ENCODE results near the gene GUCD1. TPM values are rescaled to one million over a fixed set of nuclear protein-coding genes. Genes with fewer than 3 reads are reported as not detected.
"Not testable (repeated sequence)": the region's sequence is repeated elsewhere in the genome, so short reads cannot be mapped to it uniquely, and the experiment has no call there.

Gene GUCD1
- total RNA-seq, 2 experiments from 2014 or later = 123 to 137 TPM

- Mint-ChIP-seq H3K4me3 (no peak overlapping the region), H3K27ac (no peak overlapping the region), H3K36me3 (ENCODE audit: low read depth) (peaks cover 43% of the 10 kb centered on the region), H3K27me3 (no peaks in the 10 kb centered on the region), H3K9me3 (no peaks in the 10 kb centered on the region), H3K4me1 (peaks cover 21% of the 10 kb centered on the region)
- DNase-seq = no peak
- CTCF ChIA-PET = interaction anchor here (1.2 to 1.3 kb wide), 2 partner anchors 8 to 28 kb away, joined by 3 read pairs; no protein-coding TSS in a partner anchor
- POLR2A ChIA-PET = interaction anchor here (0.6 kb wide), 2 partner anchors 167 to 401 kb away, joined by 3 read pairs; no protein-coding TSS in a partner anchor
Observed at GRCh38 chr22:24567668-24568067, 12.7 kb upstream of the GUCD1 start.

- POLR2A ChIA-PET = no interaction called here
- H3K27me3 Mint-ChIP-seq = no peaks in the 10 kb centered on the region
- H3K4me3 Mint-ChIP-seq = no peak overlapping the region
- H3K9me3 Mint-ChIP-seq = no peaks in the 10 kb centered on the region
- H3K36me3 Mint-ChIP-seq (ENCODE audit: low read depth) = peaks cover 41% of the 10 kb centered on the region
- DNase-seq = no peak
- CTCF ChIA-PET = interaction anchor here (1.2 to 1.4 kb wide), 2 partner anchors 10 to 29 kb away, joined by 3 to 4 read pairs; no protein-coding TSS in a partner anchor
- H3K27ac Mint-ChIP-seq = peak overlapping the region; percentile 22
- H3K4me1 Mint-ChIP-seq = peaks cover 24% of the 10 kb centered on the region
Observed at GRCh38 chr22:24566899-24567511, 12.1 kb upstream of the GUCD1 start.

DNA sequence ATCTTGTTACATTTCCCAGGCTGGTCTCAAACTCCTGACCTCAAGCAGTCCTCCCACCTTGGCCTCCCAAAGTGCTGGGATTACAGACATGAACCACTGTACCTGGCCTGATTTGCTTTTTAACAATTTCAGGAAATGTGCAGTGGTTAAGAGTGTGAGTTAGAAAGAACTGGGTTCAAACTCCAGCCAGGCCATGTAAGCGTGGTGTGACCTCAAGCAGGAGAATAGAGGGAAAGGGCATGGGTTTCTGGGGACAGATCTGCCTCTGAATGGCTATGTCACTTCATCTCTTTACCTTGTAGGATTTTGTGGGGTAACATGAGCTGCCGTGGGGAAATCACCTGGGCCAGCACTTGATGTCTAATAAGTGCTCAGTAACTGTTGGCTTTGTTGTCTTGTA lies 10.1 kb upstream of the GUCD1 start:
- ChIA-PET CTCF (interaction anchor here (0.6 to 1.2 kb wide), 2 partner anchors 9 to 26 kb away, joined by 3 read pairs; partner anchors contain the start of gene SNRPD3), POLR2A (interaction anchor here (1.4 kb wide), 1 partner anchor 9 kb away, joined by 5 read pairs; the partner anchor contains the start of gene SNRPD3)
- no peak for DNase-seq
- no peaks in the 10 kb centered on the region for H3K27me3 Mint-ChIP-seq
- no peak overlapping the region for H3K4me3 Mint-ChIP-seq
- no peak overlapping the region for H3K27ac Mint-ChIP-seq
- H3K36me3 Mint-ChIP-seq (ENCODE audit: low read depth) = peaks cover 40% of the 10 kb centered on the region
- H3K4me1 Mint-ChIP-seq = peaks cover 30% of the 10 kb centered on the region
- H3K9me3 Mint-ChIP-seq = no peaks in the 10 kb centered on the region

- Mint-ChIP-seq H3K4me3 (no peak overlapping the region), H3K9me3 (no peaks in the 10 kb centered on the region), H3K4me1 (peaks cover 33% of the 10 kb centered on the region), H3K36me3 (ENCODE audit: low read depth) (peaks cover 34% of the 10 kb centered on the region), H3K27ac (peak overlapping the region; percentile 60), H3K27me3 (no peaks in the 10 kb centered on the region)
- no peak for DNase-seq
- ChIA-PET POLR2A (interaction anchor here (1.4 kb wide), 1 partner anchor 9 kb away, joined by 5 read pairs; the partner anchor contains the start of gene SNRPD3), CTCF (interaction anchor here (1.2 kb wide), 1 partner anchor 8 kb away, joined by 3 read pairs; the partner anchor contains the start of gene SNRPD3)
Observed at GRCh38 chr22:24564376-24565058, 9.6 kb upstream of the GUCD1 start.

GRCh38 chr22:24563246-24563645 lies 8.3 kb upstream of the GUCD1 start:
- CTCF ChIA-PET = no interaction called here

DNA sequence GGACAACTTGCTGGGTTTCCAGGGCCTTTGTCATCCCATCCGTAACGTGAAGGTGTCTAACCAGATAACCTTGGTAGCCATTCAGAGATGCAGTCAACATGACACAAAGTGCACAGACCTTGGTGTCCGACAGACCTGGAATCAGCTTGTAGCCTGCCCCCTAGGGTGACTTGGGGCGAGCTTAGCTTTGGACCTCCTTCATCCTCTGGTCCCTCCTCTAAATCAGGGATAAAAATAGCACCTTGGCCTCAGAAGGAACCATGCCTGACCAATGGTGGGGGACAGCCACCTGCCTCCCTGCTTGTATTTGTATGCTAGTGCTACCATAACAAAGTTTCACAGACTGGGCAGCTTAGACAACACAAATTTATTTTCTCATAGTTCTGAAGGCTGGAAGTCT lies 4.5 kb upstream of the GUCD1 start:
- ChIA-PET CTCF (interaction anchor here (1.1 to 1.5 kb wide), 3 partner anchors 8 to 26 kb away, joined by 3 to 4 read pairs (median 3); no protein-coding TSS in a partner anchor), POLR2A (no interaction called here)
- peaks cover 55% of the 10 kb centered on the region for H3K4me1 Mint-ChIP-seq
- H3K27me3 Mint-ChIP-seq = no peaks in the 10 kb centered on the region
- H3K27ac Mint-ChIP-seq = no peak overlapping the region
- DNase-seq = no peak
- H3K9me3 Mint-ChIP-seq = no peaks in the 10 kb centered on the region
- H3K4me3 Mint-ChIP-seq = no peak overlapping the region
- H3K36me3 Mint-ChIP-seq (ENCODE audit: low read depth) = peaks cover 36% of the 10 kb centered on the region

More at GRCh38 chr22:24563246-24563645, 8.3 kb upstream of the GUCD1 start:
- Mint-ChIP-seq H3K9me3 (no peaks in the 10 kb centered on the region), H3K4me3 (no peak overlapping the region), H3K27me3 (no peaks in the 10 kb centered on the region), H3K36me3 (ENCODE audit: low read depth) (peaks cover 35% of the 10 kb centered on the region), H3K27ac (no peak overlapping the region), H3K4me1 (peaks cover 46% of the 10 kb centered on the region)
- DNase-seq = no peak
- POLR2A ChIA-PET = no interaction called here

DNA sequence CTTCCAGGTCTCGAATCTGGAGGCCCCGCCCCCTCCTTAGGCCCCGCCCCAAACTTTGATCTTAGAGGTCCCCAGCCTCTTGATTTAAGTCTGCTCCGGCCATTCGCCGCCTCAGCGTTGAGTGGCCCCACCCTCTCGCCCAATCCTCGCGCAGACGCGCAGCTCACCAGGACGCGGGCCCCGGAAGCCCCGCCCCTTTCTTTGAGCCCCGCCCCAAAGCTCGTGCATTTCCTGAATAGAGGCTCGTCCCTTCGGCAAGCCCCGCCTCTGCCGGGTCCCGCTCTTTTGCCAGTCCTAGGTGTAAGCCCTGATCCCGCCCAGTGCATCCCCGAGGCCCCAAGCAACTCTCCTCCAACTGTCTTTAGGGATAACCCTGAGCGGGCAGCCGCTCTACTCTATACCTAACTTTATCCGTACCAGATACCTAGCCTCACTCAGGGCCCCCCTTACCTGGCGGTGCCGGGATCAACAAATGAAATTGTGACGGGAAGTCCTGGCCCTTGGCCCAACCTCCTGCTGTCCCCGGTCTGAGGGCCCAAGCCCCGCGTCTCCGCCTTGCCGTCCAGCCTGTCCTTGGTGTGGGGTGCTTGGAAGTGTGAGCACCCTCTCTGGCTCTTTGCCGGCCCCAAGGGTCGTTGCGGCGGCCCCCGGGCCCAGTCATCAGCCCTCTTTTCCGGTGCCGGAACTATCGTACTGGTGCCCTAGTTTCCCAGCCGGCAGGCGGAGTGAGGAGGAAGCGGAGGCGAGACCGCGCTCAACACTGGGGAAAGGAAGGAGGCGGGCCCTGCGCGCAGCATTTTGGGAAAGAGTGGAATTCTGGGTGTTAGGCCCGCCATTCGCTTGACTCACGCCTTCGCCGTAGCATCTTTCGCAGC lies 464 bp upstream of the GUCD1 start, which contains the start of gene SNRPD3:
TSS of gene SNRPD3 (plus strand) at position 835 of the 875 bp plus-strand sequence. CDS start 1,676 bp downstream, outside the sequence.
- no peaks in the 10 kb centered on the region for H3K9me3 Mint-ChIP-seq
- DNase-seq = peak; percentile 100

GRCh38 chr22:24553597-24554312 lies 1.2 kb downstream of the GUCD1 start:
- Mint-ChIP-seq H3K4me1 (peaks cover 58% of the 10 kb centered on the region), H3K27me3 (no peaks in the 10 kb centered on the region), H3K27ac (peak overlapping the region; percentile 90), H3K4me3 (peak overlapping the region; percentile 89), H3K9me3 (no peaks in the 10 kb centered on the region), H3K36me3 (ENCODE audit: low read depth) (peaks cover 26% of the 10 kb centered on the region)
- DNase-seq = no peak
- ChIA-PET POLR2A (interaction anchor here (0.6 kb wide), 1 partner anchor 32 kb away, joined by 4 read pairs; no protein-coding TSS in a partner anchor), CTCF (interaction anchor here (1.2 to 1.5 kb wide), 3 partner anchors 9 to 21 kb away, joined by 3 to 5 read pairs (median 3); no protein-coding TSS in a partner anchor)

More for the DNA sequence above, 464 bp upstream of the GUCD1 start, which contains the start of gene SNRPD3:
- peak within 1 kb of the TSS; percentile 89 for H3K4me3 Mint-ChIP-seq
- peaks cover 25% of the 10 kb centered on the region for H3K36me3 Mint-ChIP-seq (ENCODE audit: low read depth)
- peak within 1 kb of the TSS; percentile 96 for H3K27ac Mint-ChIP-seq
- ChIA-PET CTCF (interaction anchor here (0.8 to 1.5 kb wide), 3 partner anchors 10 to 17 kb away, joined by 3 to 5 read pairs (median 5); no protein-coding TSS in a partner anchor), POLR2A (interaction anchor here (1.0 to 1.4 kb wide), 3 partner anchors 9 to 357 kb away, joined by 3 to 5 read pairs (median 4); no protein-coding TSS in a partner anchor)
- peaks cover 66% of the 10 kb centered on the region for H3K4me1 Mint-ChIP-seq
- H3K27me3 Mint-ChIP-seq = no peaks in the 10 kb centered on the region

DNA sequence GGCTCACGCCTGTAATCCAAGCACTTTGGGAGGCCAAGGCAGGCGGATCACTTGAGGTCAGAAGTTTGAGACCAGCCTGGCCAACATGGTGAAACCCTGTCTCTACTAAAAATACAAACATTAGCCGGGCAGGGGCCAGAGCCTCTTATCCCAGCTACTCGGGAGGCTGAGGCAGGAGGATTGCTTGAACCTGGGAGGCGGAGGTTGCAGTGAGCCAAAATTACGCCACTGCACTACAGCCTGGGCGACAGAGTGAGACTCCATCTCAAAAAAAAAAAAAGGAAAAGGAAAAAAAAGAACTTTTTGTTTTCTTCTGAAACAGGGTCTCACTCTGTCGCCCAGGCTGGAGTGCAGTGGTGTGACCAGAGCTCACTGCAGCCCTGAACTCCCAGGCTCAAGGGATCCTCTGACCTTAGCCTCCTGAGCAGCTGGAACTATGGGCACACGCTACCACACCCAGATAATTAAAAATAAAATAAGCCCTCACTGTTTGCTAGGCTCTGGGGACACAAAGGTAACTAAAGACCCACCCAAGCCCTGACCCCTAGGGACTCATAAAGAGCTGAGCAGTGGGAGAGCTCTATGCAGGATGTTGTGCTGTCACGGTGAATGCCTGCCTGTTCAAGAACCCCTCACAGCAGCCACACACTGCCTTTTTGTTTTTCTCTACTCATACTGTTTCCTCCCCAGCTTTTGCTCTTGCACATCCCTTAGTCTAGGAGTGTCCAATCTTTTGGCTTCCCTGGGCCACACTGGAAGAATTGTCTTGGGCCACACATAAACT lies 2.2 kb downstream of the GUCD1 start:
- H3K27ac Mint-ChIP-seq = peak overlapping the region; percentile 90
- CTCF ChIA-PET = interaction anchor here (0.6 to 1.3 kb wide), 2 partner anchors 11 to 186 kb away, joined by 3 read pairs; no protein-coding TSS in a partner anchor
- POLR2A ChIA-PET = interaction anchor here (0.6 kb wide), 1 partner anchor 48 kb away, joined by 4 read pairs; no protein-coding TSS in a partner anchor

GRCh38 chr22:24550902-24551435 lies 4.0 kb downstream of the GUCD1 start:
- H3K4me1 Mint-ChIP-seq = peaks cover 35% of the 10 kb centered on the region
- no peak overlapping the region for H3K4me3 Mint-ChIP-seq
- H3K36me3 Mint-ChIP-seq (ENCODE audit: low read depth) = peaks cover 24% of the 10 kb centered on the region
- H3K27me3 Mint-ChIP-seq = no peaks in the 10 kb centered on the region
- DNase-seq = no peak
- CTCF ChIA-PET = no interaction called here
- POLR2A ChIA-PET = no interaction called here
- H3K9me3 Mint-ChIP-seq = no peaks in the 10 kb centered on the region
- peak overlapping the region; percentile 74 for H3K27ac Mint-ChIP-seq

More for the DNA sequence above, 2.2 kb downstream of the GUCD1 start:
- Mint-ChIP-seq H3K4me3 (peak overlapping the region; percentile 89), H3K36me3 (ENCODE audit: low read depth) (peaks cover 19% of the 10 kb centered on the region), H3K4me1 (peaks cover 48% of the 10 kb centered on the region)
- H3K9me3 Mint-ChIP-seq, DNase-seq, H3K27me3 Mint-ChIP-seq: not testable (repeated sequence)
